BE2C (cell line): ENCODE measurements around the gene PAK2. TPM values are rescaled to one million over a fixed set of nuclear protein-coding genes. Genes with fewer than 3 reads are reported as not detected.
A peak's percentile ranks its signal among the peaks of the same experiment; 100 is the strongest.

ENCODE experiments used
- DNase-seq: peaks from one replicate; pipeline ENCODE4 v3.0.0-alpha.2; 2020
- H3K27me3 ChIP-seq: fragments of 250-450 bp; sonication (Bioruptor Pico); 2 replicates; pipeline ENCODE4 v1.5.1; 2020; ENCODE audit warnings: mild to moderate bottlenecking
- H3K36me3 ChIP-seq: fragments of 250-450 bp; sonication (Bioruptor Pico); 2 replicates; pipeline ENCODE4 v1.5.1; 2020; ENCODE audit warnings: mild to moderate bottlenecking
- H3K4me1 ChIP-seq: fragments of 250-450 bp; sonication (Bioruptor Pico); 2 replicates; pipeline ENCODE4 v1.5.1; 2020
- H3K4me3 ChIP-seq: 2 replicates; pipeline ENCODE4 v1.5.1; 2011; ENCODE audit warnings: low read depth, low read length
- H3K9me3 ChIP-seq: fragments of 250-450 bp; sonication (Bioruptor Pico); 2 replicates; pipeline ENCODE4 v1.5.1; 2020
- CTCF ChIP-seq: IDR thresholded peaks from 2 replicates; pipeline ENCODE4 v1.5.1; 2012; ENCODE audit warnings: mild to moderate bottlenecking, low read depth, low read length
- polyA plus RNA-seq: library from polyadenylated mRNA; unstranded; fragments of >200 nt; gene quantifications from one replicate; pipeline ENCODE4 v1.2.1, GENCODE V29; 2012; ENCODE audit warnings: low read depth, missing spikeins; ENCODE audit not compliant: insufficient read length, insufficient read depth

PAK2 gene
- polyA plus RNA-seq: 43.8 TPM

- no peaks in the 10 kb centered on the region for H3K4me1 ChIP-seq
- no peaks in the 10 kb centered on the region for H3K27me3 ChIP-seq
- no peaks in the 10 kb centered on the region for H3K9me3 ChIP-seq
- no peak for TF ChIP-seq CTCF
- peak; percentile 93 for DNase-seq
- H3K4me3 ChIP-seq: peak within 1 kb of the TSS; percentile 99
- no peaks in the 10 kb centered on the region for H3K36me3 ChIP-seq
These were observed at the start of gene PAK2 for GRCh38 chr3:196739671-196740480. PAK2 (plus strand) TSS chr3:196739857; CDS start chr3:196782647, 42,790 bp downstream.

- H3K27me3 ChIP-seq: no peaks in the 10 kb centered on the region
- no peak for DNase-seq
- H3K4me1 ChIP-seq: no peaks in the 10 kb centered on the region
- no peaks in the 10 kb centered on the region for H3K9me3 ChIP-seq
- H3K4me3 ChIP-seq: no peak overlapping the region
- no peak for TF ChIP-seq CTCF
- no peaks in the 10 kb centered on the region for H3K36me3 ChIP-seq
These were observed 49.6 kb upstream of the PAK2 start for GRCh38 chr3:196689941-196690660.

GRCh38 chr3:196691386-196691785, 48.3 kb upstream of the PAK2 start:
- TF ChIP-seq CTCF: no peak

GRCh38 chr3:196694202-196694638, 45.4 kb upstream of the PAK2 start:
- H3K4me1 ChIP-seq: no peaks in the 10 kb centered on the region

More at GRCh38 chr3:196691386-196691785, 48.3 kb upstream of the PAK2 start:
- Histone ChIP-seq H3K27me3 (no peaks in the 10 kb centered on the region), H3K9me3 (no peaks in the 10 kb centered on the region), H3K4me1 (no peaks in the 10 kb centered on the region), H3K36me3 (no peaks in the 10 kb centered on the region), H3K4me3 (no peak overlapping the region)
- no peak for DNase-seq

DNA sequence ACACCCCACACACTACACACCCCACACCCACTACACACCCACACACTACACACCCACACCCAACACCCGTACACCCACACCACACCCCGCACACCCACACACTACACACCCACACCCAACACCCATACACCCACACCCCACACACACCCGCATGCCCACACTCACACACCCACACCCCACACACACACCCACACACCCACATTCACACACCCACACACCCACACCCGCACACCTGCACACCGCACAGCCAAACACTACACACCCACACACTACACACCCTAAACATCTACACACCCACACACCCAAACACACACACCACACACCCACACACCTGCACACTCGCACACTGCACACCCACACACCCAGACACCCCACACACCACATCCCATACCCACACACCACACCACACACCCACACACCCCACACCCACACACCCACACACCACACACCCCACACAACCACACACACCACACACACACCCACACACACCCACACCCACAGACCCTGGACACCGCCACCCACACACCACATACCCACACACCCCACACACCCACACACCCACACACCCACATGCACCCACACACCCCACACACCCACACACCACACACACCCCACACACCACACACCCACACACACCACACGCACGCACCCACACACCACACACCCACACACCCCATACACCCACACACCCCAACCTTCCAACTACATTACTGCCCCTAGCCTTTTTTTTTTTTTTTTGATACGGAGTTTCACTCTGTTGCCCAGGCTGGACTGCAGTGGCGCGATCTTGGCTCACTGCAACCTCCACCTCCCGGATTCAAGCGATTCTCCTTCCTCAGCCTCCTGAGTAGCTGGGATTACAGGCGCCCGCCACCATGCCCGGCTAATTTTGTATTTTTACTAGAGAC, 44.5 kb upstream of the PAK2 start:
- Histone ChIP-seq H3K4me3 (no peak overlapping the region), H3K4me1 (no peaks in the 10 kb centered on the region), H3K36me3 (no peaks in the 10 kb centered on the region), H3K9me3 (no peaks in the 10 kb centered on the region), H3K27me3 (no peaks in the 10 kb centered on the region)
- no peak for TF ChIP-seq CTCF
- no peak for DNase-seq

More at GRCh38 chr3:196694202-196694638, 45.4 kb upstream of the PAK2 start:
- no peaks in the 10 kb centered on the region for H3K9me3 ChIP-seq
- TF ChIP-seq CTCF: no peak
- H3K4me3 ChIP-seq: no peak overlapping the region
- no peak for DNase-seq
- H3K36me3 ChIP-seq: no peaks in the 10 kb centered on the region
- H3K27me3 ChIP-seq: no peaks in the 10 kb centered on the region
